LNCAP (cell line): ENCODE measurements around the gene YBX2.

Experiments used
- TF ChIP-seq, protein P1 (sequence below): fragments of 450-650 bp; IDR thresholded peaks from 2 replicates; pipeline ENCODE4 v1.5.1; 2017; ENCODE audit warnings: mild to moderate bottlenecking

YBX2 gene

DNA sequence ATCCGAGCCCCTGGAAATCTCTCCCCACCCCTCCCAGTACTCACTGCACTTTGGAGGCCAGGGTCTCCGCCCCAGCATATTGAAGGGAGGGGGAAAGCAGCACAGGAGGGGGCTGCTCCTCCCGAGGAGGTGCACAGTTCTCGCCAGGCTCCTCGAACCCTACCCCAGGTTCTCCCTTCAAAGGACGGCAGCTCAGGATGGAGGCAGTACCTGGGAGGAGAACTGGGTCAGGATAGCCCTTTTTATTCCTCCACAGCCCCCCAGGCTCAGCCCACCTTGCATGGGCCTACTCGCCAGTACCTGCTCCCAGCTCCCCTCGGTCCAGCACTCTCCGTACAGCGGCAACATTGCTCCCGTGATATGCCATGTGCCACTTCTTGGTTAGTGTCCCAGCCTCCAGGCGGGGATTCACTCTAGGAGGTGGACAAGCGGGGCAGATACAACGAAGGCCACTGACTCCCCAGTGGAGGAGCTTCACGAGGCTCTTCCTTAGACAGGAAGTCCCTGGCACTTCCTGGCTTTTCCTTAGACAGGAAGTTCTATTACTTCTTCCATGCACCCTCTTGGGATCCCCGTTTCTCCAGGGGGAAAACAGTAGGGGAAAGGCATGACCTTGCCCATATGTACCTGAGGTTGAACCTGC lies 22.8 kb upstream of the YBX2 start:
- TF ChIP-seq, protein P1, sequence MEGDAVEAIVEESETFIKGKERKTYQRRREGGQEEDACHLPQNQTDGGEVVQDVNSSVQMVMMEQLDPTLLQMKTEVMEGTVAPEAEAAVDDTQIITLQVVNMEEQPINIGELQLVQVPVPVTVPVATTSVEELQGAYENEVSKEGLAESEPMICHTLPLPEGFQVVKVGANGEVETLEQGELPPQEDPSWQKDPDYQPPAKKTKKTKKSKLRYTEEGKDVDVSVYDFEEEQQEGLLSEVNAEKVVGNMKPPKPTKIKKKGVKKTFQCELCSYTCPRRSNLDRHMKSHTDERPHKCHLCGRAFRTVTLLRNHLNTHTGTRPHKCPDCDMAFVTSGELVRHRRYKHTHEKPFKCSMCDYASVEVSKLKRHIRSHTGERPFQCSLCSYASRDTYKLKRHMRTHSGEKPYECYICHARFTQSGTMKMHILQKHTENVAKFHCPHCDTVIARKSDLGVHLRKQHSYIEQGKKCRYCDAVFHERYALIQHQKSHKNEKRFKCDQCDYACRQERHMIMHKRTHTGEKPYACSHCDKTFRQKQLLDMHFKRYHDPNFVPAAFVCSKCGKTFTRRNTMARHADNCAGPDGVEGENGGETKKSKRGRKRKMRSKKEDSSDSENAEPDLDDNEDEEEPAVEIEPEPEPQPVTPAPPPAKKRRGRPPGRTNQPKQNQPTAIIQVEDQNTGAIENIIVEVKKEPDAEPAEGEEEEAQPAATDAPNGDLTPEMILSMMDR, result no peak

DNA sequence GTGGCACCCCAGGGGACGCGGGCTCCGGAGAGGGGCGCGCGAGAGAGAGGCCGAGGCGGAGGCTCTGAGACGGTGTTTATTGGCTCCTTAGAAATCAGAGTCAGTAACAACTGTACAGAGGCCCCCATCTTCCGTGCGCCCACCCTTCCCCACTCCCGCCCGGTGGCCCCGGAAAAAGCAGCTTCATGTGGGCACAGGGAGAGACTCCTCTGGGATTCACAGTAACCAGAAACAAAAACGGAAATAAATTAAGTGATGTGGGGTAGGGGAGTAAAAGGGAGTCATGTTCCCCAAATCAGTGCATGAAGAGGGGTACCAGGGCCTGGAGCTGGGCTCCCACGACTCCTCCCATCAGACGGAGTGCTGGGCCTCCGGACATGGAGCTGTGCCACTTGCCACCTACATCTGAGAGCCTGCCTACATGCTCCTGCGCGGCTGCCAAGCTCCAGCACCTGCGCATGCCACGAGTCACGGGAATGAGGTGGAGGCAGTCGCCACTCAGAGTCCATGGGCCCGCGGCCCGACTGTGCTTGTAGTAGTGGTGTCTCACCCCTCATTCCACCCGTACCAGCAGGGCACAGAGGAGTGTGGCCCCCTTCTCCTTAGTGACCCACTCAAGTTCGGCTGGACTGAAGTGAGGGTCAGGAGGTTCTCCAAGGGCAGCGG lies 21.3 kb upstream of the YBX2 start:
- TF ChIP-seq, protein P1, result no peak

DNA sequence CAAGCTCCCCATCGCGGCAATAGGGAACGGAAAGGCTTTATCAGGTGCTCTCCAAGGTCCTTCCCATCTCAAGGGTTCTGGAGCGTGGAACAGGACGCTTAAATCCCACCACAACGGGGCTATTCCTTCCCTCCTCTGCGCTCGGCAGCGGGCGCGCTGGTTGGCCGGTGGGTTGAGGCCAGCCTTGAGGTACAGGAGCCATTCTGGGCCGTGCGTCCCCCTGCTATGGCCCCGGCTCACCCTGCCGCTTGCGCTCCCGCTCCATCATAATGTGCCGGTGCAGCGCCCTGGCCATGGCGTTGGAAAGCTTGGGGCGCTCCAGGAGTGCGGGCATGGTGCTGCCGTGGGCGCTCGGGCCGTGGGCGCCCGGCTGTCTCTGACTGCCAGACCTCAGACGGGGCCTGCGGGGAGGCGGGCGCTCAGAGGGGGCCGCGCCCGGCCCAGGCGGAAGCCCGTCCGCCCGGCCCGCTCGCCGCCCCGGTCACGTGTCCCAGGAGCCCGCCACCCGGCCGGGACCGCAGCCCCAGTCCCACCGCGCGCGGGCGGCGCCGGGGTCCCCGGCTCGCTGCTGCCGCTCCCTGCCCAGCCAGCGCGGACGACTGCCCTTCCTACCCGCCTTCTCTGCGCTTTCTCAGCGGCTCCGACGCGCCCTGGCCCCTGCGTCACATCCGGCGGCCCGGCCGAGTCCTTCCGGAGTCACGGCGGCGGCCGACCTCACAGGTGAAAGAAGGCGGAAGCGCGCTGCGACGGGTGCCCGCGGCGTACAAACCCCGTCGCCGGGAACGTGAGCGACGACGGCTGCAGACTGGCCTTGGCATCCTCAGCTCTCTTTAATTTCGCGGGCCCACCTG lies 20.5 kb upstream of the YBX2 start, which contains the start of gene GPS2:
TSS of gene GPS2 (minus strand) at position 642 of the 851 bp plus-strand sequence. CDS start at position 334, 308 bp downstream.
- TF ChIP-seq, protein P1, result no peak

DNA sequence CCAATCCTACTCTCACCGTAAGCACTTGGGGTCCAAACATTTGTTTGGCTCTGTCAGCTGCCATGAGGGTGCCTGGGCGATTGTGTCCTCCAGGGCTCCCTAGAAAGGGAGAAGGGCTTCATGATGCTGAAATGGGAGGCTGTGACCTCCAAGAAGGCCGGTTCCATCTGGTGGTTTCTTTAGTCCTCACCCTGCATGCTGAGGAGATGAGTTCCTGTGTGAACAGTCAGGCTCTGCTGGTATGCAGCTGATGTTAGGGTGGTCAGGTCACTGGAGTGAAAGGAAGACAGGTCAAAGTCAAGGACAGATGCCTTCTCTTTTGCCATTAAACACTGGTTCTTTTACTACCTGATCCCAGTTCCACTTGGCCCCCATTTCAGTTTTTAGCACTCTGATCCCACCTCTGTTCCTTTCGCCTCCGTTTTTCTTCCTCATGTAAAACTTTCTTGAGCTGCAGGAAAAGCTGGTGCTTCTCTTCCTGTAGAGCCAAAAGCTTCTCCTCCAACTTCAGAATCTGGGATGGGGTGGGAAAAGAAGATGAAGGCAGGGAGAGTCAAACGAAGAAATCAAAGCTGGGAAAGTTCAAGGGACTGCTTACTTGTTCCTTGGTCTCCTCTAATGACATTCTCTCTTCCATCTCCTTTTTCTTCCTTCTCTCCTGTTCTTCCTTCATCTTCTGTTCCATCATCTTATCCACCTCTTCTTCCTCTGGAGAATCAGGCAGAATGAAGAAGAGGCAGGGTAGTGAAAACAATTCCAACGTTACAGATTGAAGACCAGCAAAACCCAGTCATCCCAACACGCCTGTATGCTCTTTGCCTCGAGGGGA lies 19.7 kb upstream of the YBX2 start:
- TF ChIP-seq, protein P1, result no peak

DNA sequence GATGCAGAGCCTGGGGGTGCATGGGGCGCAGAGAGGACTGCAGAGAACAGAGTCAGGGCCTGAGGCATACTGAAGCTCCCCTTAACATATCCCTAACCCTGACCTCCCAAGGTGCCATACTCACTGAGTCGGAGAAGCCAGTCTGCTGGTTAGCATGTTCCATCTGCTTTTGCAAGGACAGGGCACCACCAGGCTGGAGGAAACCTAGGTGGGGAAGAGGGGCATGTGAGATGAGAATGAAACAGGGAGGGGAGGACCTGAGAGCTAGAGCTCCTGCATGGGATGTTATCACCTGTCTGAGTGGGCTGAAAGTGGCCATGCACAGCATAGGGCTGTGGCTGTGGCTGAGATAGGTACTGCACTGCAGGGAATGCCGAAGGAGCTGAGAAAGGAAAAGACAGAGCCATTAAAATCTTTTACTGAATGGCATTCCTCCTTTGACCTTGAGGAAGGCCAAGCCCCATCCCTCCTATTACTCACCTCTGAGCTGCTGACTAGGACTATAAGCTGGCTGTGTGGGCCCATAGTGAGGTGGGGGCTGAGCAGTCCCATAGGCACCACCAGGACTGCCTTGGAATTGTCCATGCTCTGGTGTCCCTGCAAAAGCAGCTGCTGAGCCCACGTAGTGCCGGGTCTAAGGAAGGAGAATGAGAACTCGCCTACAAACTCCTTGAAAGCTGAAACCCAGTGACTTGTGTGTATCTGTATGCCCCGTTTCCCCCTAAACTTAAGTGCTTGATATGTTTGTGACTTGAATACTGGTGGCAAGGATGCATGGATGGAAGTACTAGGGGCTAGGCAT lies 18.9 kb upstream of the YBX2 start:
- TF ChIP-seq, protein P1, result no peak

DNA sequence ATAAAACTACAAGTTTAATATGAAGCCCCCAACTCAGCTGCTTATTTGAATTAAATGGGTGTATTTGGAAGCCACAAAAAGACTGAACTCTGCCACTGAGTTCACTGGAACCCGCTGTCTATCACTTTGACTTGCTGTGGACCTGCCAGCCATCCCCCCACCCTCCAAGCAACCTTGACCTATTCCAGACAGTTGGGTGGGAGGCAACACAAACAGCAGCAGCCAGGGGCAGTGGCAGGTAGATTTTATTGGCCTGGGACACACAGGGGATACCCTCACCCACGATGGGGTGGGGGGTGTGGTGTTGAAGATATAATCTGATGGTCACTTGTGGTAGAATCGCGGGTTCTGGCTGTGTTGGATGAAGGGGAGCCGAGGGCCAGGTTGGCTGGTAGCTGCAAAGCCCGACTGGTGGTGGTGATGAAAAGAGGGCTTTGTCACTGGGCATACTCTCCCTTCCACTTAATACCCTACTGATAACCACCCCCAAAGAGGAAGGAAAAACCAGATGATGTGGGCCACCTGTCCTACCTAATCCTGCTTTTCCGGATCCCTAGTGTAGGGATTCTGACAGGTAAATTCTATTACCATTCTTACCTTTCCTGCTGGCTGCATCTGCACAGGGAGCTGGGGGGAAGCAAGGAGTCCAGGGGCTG lies 18.1 kb upstream of the YBX2 start:
- TF ChIP-seq, protein P1, result no peak
